Astrocyte (in vitro differentiated cells and primary cell): ENCODE measurements around the gene INPP5J.

ENCODE experiments used
- EZH2 ChIP-seq: IDR thresholded peaks from 2 replicates; pipeline ENCODE4 v1.6.1; 2012; ENCODE audit warnings: mild to moderate bottlenecking, low read length, inconsistent platforms; ENCODE audit not compliant: insufficient read depth
- TF ChIP-seq, protein P1 (sequence below): IDR thresholded peaks from 2 replicates; pipeline ENCODE4 v1.5.1; 2011; ENCODE audit warnings: low read depth, mild to moderate bottlenecking, inconsistent platforms, low read length, moderate library complexity; ENCODE audit not compliant: insufficient read depth

DNA sequence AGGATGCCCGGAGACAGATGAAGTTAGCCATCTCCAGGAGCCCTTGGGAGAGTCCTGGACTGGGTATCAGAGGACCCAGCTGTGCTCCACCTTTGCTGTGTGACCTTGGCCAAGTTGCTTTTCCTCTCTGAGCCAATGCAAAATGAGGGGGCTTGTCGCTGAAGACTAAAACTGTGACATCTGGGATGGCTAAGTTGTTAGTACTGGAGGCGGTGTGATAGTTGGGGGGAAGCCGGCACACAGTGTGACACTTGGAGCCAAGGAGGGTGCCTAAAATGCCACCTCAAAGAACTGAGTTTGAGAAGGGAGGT, 481 bp downstream of the INPP5J start:
- TF ChIP-seq, protein P1, sequence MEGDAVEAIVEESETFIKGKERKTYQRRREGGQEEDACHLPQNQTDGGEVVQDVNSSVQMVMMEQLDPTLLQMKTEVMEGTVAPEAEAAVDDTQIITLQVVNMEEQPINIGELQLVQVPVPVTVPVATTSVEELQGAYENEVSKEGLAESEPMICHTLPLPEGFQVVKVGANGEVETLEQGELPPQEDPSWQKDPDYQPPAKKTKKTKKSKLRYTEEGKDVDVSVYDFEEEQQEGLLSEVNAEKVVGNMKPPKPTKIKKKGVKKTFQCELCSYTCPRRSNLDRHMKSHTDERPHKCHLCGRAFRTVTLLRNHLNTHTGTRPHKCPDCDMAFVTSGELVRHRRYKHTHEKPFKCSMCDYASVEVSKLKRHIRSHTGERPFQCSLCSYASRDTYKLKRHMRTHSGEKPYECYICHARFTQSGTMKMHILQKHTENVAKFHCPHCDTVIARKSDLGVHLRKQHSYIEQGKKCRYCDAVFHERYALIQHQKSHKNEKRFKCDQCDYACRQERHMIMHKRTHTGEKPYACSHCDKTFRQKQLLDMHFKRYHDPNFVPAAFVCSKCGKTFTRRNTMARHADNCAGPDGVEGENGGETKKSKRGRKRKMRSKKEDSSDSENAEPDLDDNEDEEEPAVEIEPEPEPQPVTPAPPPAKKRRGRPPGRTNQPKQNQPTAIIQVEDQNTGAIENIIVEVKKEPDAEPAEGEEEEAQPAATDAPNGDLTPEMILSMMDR = no peak
- no peak for TF ChIP-seq EZH2
